ENCODE data around the gene CACNA1H.
"Not testable (repeated sequence)": the region's sequence is repeated elsewhere in the genome, so short reads cannot be mapped to it uniquely, and the experiment has no call there.

The CACNA1H gene

GRCh38 chr16:1192384-1193073 is 39.6 kb downstream of the CACNA1H start:
- no peak for DNase-seq (ENCODE audit: low read depth in 2 of 2)

- no peak for DNase-seq (ENCODE audit: low read depth in 2 of 2)
Measured at GRCh38 chr16:1193143-1193824, 40.4 kb downstream of the CACNA1H start.

GRCh38 chr16:1193825-1194581 is 41.1 kb downstream of the CACNA1H start:
- no peak for DNase-seq (ENCODE audit: low read depth in 2 of 2)

- peak in 1 of 2 donors; percentile 13 for DNase-seq (ENCODE audit: low read depth in 2 of 2)
Measured at GRCh38 chr16:1194665-1195392, 41.9 kb downstream of the CACNA1H start.

- no peak for DNase-seq (ENCODE audit: low read depth in 2 of 2)
Measured at GRCh38 chr16:1195393-1195666, 42.4 kb downstream of the CACNA1H start.

GRCh38 chr16:1196494-1196893 is 43.6 kb downstream of the CACNA1H start:
- no peak for DNase-seq (ENCODE audit: low read depth in 2 of 2)

GRCh38 chr16:1197237-1197866 is 44.4 kb downstream of the CACNA1H start:
- no peak for DNase-seq (ENCODE audit: low read depth in 2 of 2)

GRCh38 chr16:1198194-1198593 is 45.3 kb downstream of the CACNA1H start:
- DNase-seq (ENCODE audit: low read depth in 2 of 2): no peak

- not testable (repeated sequence) for DNase-seq (ENCODE audit: low read depth in 2 of 2)
Measured at GRCh38 chr16:1198671-1199346, 45.9 kb downstream of the CACNA1H start.

- DNase-seq (ENCODE audit: low read depth in 2 of 2): no peak
Measured at GRCh38 chr16:1199347-1200013, 46.6 kb downstream of the CACNA1H start.

- no peak for DNase-seq (ENCODE audit: low read depth in 2 of 2)
Measured at GRCh38 chr16:1200014-1200627, 47.2 kb downstream of the CACNA1H start.

- no peak for DNase-seq (ENCODE audit: low read depth in 2 of 2)
Measured at GRCh38 chr16:1201444-1201843, 48.5 kb downstream of the CACNA1H start.

- no peak for DNase-seq (ENCODE audit: low read depth in 2 of 2)
Measured at GRCh38 chr16:1202274-1202673, 49.4 kb downstream of the CACNA1H start.

- DNase-seq (ENCODE audit: low read depth in 2 of 2): no peak
Measured at GRCh38 chr16:1204933-1205332, 52.0 kb downstream of the CACNA1H start.

GRCh38 chr16:1206326-1206725 is 53.4 kb downstream of the CACNA1H start:
- DNase-seq (ENCODE audit: low read depth in 2 of 2): no peak

GRCh38 chr16:1206786-1207185 is 53.9 kb downstream of the CACNA1H start:
- no peak for DNase-seq (ENCODE audit: low read depth in 2 of 2)

- DNase-seq (ENCODE audit: low read depth in 2 of 2): no peak
Measured at GRCh38 chr16:1208239-1208830, 55.4 kb downstream of the CACNA1H start.

- no peak for DNase-seq (ENCODE audit: low read depth in 2 of 2)
Measured at GRCh38 chr16:1209081-1209480, 56.2 kb downstream of the CACNA1H start.

GRCh38 chr16:1210461-1210860 is 57.6 kb downstream of the CACNA1H start:
- no peak for DNase-seq (ENCODE audit: low read depth in 2 of 2)

Measured in stimulated activated CD8-positive, alpha-beta memory T cell treated with anti-CD3 and anti-CD28 coated beads, Interleukin-2, amount 100 ng/mL, for 48 hours (primary cell).